HL-60 (cell line): ENCODE data around the gene MTHFD2L.
"Not testable (repeated sequence)": the region's sequence is repeated elsewhere in the genome, so short reads cannot be mapped to it uniquely, and the experiment has no call there.

ENCODE experiments used
- DNase-seq, 2 experiments: peaks; one replicate each; pipeline ENCODE4 v3.0.0-alpha.2; 2010 to 2020; ENCODE audit warnings: low read depth in 1 of 2, low spot score in 1 of 2
- H3K27ac ChIP-seq: fragments of 250-450 bp; sonication (Bioruptor Pico); replicated peaks from 2 replicates; pipeline ENCODE4 v1.5.1; 2020; ENCODE audit warnings: mild to moderate bottlenecking, moderate library complexity
- H3K27me3 ChIP-seq: fragments of 250-450 bp; sonication (Bioruptor Pico); 2 replicates; pipeline ENCODE4 v1.5.1; 2021; ENCODE audit warnings: mild to moderate bottlenecking, moderate library complexity; ENCODE audit not compliant: insufficient read depth, poor library complexity, severe bottlenecking
- H3K4me3 ChIP-seq: replicated peaks from 2 replicates; pipeline ENCODE4 v1.5.1; 2011; ENCODE audit warnings: mild to moderate bottlenecking, control low read depth, low read length; ENCODE audit not compliant: insufficient read depth
- CTCF ChIP-seq: IDR thresholded peaks from one replicate; pipeline ENCODE4 v1.5.1; 2011; ENCODE audit warnings: low read length, control low read depth, inconsistent platforms; ENCODE audit not compliant: insufficient read depth
- GABPA ChIP-seq: IDR thresholded peaks from 2 replicates; pipeline ENCODE4 v1.6.1; 2012; ENCODE audit warnings: low read depth
- POLR2AphosphoS5 ChIP-seq: IDR thresholded peaks from 2 replicates; pipeline ENCODE4 v1.6.1; 2012; ENCODE audit warnings: low read depth
- SPI1 ChIP-seq: IDR thresholded peaks from 2 replicates; pipeline ENCODE4 v1.6.1; 2012; ENCODE audit warnings: low read depth, mild to moderate bottlenecking, borderline replicate concordance
- TF ChIP-seq, protein P1 (sequence below): IDR thresholded peaks from 2 replicates; pipeline ENCODE4 v1.6.1; 2012; ENCODE audit warnings: low read depth; ENCODE audit not compliant: insufficient replicate concordance

The MTHFD2L gene

GRCh38 chr4:74338792-74339333 lies 180.9 kb downstream of the MTHFD2L start:
- no peak for TF ChIP-seq CTCF
- no peak for TF ChIP-seq GABPA
- no peak for TF ChIP-seq POLR2AphosphoS5
- TF ChIP-seq, protein P1, sequence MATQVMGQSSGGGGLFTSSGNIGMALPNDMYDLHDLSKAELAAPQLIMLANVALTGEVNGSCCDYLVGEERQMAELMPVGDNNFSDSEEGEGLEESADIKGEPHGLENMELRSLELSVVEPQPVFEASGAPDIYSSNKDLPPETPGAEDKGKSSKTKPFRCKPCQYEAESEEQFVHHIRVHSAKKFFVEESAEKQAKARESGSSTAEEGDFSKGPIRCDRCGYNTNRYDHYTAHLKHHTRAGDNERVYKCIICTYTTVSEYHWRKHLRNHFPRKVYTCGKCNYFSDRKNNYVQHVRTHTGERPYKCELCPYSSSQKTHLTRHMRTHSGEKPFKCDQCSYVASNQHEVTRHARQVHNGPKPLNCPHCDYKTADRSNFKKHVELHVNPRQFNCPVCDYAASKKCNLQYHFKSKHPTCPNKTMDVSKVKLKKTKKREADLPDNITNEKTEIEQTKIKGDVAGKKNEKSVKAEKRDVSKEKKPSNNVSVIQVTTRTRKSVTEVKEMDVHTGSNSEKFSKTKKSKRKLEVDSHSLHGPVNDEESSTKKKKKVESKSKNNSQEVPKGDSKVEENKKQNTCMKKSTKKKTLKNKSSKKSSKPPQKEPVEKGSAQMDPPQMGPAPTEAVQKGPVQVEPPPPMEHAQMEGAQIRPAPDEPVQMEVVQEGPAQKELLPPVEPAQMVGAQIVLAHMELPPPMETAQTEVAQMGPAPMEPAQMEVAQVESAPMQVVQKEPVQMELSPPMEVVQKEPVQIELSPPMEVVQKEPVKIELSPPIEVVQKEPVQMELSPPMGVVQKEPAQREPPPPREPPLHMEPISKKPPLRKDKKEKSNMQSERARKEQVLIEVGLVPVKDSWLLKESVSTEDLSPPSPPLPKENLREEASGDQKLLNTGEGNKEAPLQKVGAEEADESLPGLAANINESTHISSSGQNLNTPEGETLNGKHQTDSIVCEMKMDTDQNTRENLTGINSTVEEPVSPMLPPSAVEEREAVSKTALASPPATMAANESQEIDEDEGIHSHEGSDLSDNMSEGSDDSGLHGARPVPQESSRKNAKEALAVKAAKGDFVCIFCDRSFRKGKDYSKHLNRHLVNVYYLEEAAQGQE: no peak
- no peak for TF ChIP-seq SPI1
- Histone ChIP-seq H3K4me3 (no peak overlapping the region), H3K27ac (no peak overlapping the region), H3K27me3 (no peaks in the 10 kb centered on the region)
- peak; percentile 43 to 50 for DNase-seq

- no peak for DNase-seq
- Histone ChIP-seq H3K27me3 (no peaks in the 10 kb centered on the region), H3K4me3 (no peak overlapping the region), H3K27ac (no peak overlapping the region)
- no peak for TF ChIP-seq CTCF
- no peak for TF ChIP-seq GABPA
- no peak for TF ChIP-seq SPI1
- no peak for TF ChIP-seq POLR2AphosphoS5
- TF ChIP-seq, protein P1: no peak
These were observed 181.6 kb downstream of the MTHFD2L start for GRCh38 chr4:74339501-74339900.

DNA sequence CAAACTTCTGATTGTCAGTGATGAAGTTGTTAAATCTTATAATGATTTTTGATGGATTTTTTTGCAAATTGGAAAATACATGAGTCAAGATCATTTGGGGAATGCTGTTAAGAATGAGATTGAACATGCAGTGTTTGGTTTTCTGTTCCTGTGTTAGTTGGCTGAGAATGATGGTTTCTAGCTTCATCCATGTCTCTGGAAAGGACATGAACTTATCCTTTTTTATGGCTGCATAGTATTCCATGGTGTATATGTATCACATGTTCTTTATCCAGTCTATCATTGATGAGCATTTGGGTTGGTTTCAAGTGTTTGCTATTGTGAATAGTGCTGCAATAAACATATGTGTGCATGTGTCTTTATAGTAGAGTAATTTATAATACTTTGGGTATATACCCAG lies 182.5 kb downstream of the MTHFD2L start:
- DNase-seq, H3K4me3 ChIP-seq, H3K27me3 ChIP-seq, H3K27ac ChIP-seq: not testable (repeated sequence)

DNA sequence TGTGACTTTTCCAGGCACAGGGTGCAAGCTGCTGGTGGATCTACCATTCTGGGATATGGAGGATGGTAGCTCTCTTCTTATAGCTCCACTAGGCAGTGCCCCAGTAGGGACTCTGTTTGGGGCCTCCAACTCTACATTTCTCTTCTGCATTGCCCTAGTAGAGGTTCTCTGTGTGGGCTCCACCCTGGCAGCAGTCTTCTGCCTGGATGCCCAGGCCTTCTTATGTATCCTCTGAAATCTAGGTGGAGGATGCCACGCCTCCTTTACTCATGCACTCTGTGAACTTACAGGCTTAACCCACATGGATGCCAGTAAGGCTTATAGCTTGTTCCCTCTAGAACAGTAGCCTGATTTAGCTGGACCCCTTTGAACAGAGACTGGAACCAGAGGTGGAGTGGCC lies 186.1 kb downstream of the MTHFD2L start:
- Histone ChIP-seq H3K27me3 (no peaks in the 10 kb centered on the region), H3K4me3 (no peak overlapping the region), H3K27ac (no peak overlapping the region)
- TF ChIP-seq, protein P1: no peak
- TF ChIP-seq POLR2AphosphoS5 (no peak), GABPA (no peak), SPI1 (no peak), CTCF (no peak)
- DNase-seq: no peak
